ENCODE results near the gene SOST.
"Not testable (repeated sequence)": the region's sequence is repeated elsewhere in the genome, so short reads cannot be mapped to it uniquely, and the experiment has no call there.

SOST gene

DNA sequence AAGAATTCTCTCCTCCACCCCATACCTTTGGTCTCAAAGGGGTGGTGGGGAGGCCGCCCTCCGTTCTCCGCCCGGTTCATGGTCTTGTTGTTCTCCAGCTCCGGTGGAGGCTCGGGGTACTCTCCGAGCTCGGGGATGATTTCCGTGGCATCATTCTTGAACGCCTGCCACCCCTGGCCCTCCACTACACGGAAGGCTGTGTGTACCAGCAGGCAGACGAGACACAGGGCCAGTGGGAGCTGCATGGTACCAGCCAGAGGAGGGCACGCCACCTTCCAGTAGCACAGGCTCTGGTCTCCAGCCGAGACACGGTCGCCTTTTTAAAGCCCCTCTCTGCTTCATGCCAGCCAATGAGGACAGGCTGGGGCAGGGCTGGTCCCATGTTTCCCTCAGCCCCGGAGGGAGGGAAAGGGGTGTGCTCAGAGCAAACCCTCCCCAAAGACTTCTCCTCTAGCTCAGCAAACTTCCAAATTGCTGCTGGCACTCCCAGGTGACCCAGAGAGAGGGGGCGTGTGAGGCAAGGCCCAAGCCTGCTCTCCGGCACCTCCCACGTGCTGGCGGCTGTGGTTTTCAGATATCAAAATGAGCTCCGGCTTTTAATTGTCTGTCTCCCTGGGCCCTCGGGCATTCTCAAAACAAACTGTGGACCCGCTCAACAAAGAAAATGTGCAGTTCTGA lies at the start of gene SOST:
Gene SOST (minus strand): TSS at position 295 of the 678 bp plus-strand sequence. CDS start 50 bp downstream, at position 245.
- no peak for DNase-seq (ENCODE audit: low spot score)

DNA sequence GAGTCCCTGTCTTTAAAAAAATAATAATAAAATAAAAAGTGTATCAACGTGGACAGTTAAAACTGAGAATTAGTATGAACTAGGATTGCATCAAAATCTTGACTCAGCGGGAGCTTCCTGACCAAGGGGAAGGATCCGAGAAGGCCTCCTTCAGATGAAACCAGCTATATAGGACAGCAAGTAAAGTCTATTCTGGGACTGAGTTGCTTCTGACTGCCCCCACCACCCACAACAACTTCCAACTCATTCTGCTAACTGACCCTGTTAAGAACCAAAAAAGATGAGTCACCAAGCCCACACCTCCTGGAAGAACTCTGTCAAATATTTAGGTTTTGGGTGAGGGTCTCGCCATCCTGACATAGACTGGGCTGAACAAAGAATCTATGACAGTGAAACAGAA lies 49.5 kb upstream of the SOST start:
- no peak for DNase-seq (ENCODE audit: low spot score)

DNA sequence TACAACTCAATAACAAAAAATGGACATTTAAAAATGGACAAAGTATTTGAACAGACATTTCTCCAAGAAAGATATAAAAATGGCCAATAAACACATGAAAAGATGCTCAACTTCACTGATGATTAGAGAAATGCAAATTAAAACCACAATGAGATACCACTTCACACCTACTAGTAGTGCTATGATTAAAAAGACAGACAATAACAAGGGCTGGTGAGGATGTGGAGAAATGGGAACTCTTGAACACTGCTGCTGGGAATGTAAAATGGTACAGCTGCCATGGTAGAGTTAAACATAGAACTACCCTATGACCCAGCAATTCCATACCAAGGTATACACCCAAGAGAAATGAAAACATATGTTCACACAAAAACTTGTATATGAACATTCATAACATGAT lies 46.5 kb upstream of the SOST start:
- DNase-seq (ENCODE audit: low spot score), result no peak

DNA sequence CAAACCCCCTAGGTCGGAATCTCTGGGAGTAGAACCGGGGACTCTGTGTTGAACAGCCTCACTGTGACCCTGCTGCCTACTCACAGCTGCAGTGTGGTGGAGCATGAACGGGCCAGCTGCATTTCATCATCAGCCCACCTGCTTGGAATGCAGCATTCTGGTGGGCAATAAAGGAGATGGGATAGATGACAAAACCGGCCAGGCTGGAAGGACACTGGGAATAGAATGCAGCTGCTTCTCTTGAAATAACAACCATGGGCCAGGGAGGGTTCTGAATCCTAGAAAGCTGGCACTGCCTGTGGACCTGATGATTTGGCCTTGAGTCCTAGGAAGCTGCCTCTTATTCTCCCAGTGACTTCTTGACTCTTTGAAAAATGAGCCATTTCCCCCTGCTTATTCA lies 45.2 kb upstream of the SOST start:
- DNase-seq (ENCODE audit: low spot score), result no peak

DNA sequence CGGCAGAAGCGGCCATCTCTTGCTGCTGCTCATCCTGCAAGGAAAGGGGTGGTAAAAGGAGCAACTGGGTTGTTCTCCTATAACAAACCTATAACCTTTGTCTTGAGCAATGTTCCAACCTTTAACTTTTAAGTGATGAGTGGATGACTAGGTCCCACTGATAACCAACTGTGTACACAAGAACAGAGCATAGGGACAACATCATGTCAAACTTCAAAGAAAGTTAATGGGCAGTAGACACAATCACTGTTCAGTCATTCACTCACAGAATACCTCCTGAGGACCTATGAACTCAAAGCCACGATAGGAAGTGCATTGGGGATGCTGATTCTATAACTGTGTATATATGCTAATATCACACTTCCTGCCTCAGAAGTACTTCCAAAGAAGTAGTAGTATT lies 43.3 kb upstream of the SOST start:
- no peak for DNase-seq (ENCODE audit: low spot score)

DNA sequence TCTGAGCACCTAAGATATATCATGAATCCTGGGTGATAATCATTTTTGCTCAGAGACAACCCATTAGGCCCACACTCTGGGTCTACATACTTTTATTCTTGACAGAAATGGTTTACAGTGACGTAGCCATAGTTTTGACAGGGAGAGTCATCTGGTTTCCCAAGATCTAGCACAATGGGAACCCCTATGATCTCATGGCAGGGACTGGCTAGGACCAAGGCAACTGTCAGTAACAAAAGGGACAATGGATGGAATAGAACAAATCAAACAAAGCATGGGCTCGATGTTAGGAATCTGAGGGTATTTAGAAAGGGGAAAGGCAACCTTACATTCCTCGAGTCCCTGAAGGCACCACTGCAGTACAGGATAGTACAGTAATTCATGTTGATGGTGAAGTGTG lies 42.1 kb upstream of the SOST start:
- DNase-seq (ENCODE audit: low spot score), result no peak

DNA sequence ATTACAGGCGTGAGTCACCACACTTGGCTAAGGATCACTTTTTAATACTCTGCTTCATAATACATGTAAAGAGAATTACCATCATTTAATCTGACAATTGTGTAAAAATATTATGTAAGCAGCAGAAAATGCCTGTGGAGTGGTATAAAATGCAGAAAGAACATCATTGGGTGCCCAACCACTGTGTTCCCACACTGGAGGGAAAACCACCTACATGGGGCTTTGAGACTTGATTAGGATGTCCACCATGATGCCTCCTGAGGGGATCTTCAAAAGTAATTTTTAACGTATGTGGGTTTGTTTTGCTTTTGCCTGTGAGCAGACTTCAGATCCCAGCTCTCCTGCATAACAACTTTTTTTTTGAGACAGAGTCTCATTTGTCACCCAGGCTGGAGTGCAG lies 40.5 kb upstream of the SOST start:
- no peak for DNase-seq (ENCODE audit: low spot score)

DNA sequence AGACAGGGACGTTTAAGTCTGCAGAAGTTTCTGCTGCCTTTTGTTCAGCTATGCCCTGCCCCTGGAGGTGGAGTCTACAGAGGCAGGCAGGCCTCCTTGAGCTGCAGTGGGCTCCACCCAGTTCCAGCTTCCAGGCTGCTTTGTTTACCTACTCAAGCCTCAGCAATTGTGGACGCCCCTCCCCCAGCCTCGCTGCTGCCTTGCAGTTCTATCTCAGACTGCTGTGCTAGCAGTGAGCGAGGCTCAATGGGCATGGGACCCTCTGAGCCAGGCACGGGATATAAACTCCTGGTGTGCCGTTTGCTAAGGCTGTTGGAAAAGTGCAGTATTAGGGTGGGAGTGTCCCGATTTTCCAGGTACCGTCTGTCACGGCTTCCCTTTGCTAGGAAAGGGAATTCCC lies 39.4 kb upstream of the SOST start:
- DNase-seq (ENCODE audit: low spot score), result not testable (repeated sequence)

DNA sequence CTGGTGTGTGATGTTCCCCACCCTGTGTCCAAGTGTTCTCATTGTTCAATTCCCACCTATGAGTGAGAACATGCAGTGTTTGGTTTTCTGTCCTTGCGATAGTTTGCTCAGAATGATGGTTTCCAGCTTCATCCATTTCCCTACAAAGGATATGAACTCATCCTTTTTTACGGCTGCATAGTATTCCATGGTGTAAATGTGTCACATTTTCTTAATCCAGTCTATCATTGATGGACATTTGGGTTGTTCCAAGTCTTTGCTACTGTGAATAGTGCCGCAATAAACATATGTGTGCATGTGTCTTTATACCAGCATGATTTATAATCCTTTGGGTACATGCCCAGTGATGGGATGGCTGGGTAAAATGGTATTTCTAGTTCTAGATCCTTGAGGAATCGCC lies 34.1 kb upstream of the SOST start:
- not testable (repeated sequence) for DNase-seq (ENCODE audit: low spot score)

DNA sequence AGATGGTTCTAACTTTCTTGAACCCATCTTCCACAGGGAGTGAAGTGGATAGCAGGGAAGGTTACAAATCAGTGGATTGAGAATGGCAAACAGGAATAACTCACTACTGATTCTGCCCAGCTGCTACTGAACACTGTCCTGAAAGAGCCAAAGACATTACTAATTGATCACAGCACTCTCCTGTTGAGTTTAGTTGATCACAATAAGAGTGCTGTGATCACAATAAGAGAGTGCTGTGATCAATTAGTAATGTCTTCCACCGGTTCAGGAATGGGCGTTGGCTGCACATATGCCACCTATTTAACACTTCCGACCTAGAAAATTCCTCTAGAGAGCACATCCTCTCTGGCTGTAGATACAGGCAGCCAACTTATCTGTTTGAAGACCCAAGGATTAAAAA lies 33.0 kb upstream of the SOST start:
- DNase-seq (ENCODE audit: low spot score), result peak; percentile 15

DNA sequence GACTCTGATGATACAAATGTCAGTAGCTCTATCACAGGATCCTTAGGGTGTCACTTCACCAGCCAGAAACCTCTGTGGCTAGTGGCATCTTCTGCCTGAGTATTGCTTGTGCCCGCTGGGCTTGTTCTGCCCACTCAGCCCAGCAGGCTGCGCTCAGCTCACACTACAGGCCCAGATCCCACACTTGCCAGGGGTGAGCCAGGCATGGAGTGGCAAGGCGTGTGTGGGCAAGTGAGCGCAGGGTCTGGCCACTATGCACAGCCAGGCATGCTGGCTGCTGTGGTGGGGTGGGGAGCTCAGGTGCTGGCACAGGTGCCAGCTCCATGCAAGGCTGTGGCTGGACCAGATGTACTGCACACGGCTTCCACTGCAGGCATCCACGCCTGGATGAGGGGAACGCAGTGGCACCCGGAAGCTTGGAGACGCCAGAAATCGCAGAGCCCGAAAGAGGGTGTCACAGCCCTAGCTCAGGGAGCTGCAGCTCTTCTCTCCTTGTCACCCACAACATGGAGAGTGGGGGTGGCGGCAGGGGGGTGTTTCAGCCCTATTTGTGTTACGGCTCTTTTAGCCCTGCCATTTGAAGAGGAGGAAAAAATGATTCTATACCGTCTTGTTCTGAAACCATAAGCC lies 31.8 kb upstream of the SOST start:
- DNase-seq (ENCODE audit: low spot score), result no peak

DNA sequence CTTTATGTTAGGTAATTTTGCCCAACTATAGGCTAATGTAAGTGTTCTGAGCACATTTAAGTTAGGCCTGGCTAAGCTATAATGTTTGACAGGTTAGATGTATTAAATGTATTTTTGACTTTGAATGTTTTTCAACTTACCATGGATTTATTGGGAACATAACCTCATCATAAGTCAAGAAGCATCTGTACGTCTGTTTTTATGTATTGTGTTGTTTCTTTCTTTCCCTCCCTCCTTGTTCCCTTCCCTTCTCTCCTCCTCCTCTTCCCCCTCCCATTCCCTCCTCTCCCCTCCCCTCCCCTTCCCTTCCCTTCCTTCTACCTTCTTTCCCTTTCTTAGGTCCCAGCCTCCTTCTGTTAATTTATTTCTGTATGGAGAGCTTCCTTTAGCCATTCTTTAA lies 30.9 kb upstream of the SOST start:
- no peak for DNase-seq (ENCODE audit: low spot score)

DNA sequence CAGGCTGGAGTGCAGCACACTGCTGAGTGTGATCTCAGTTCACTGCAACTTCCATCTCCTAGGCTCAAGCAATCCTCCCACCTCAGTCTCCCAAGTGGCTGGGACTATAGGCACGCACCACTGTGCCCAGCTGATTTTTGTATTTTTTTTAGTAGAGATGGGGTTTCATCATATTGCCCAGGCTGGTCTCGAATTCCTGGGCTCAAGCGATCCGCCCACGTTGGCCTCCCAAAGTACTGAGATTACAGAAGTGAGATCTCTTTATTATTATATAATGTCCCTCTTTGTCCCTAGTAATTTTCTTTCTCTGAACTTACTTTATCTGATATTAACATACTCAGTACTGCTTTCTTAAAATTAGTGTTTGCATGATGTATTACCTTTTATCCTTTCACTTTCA lies 29.9 kb upstream of the SOST start:
- DNase-seq (ENCODE audit: low spot score), result no peak

DNA sequence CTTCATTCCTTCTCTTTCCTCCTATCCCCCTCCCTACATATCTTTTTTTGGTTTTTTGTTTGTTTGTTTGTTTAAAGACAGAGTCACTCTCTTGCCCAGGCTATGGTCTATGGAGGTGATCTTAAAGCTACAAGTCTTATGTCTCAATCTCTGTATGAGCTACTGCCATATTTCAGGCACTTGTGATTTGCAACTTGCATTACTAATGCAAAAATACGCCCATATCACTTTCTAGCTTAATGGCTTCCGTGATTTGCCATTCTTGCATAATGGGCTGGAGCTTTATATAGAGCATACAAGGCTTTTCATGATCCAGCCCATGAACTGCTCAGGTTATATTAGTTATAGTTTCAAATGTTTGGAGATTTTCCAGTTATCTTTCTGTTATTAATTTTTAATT lies 29.1 kb upstream of the SOST start:
- no peak for DNase-seq (ENCODE audit: low spot score)

DNA sequence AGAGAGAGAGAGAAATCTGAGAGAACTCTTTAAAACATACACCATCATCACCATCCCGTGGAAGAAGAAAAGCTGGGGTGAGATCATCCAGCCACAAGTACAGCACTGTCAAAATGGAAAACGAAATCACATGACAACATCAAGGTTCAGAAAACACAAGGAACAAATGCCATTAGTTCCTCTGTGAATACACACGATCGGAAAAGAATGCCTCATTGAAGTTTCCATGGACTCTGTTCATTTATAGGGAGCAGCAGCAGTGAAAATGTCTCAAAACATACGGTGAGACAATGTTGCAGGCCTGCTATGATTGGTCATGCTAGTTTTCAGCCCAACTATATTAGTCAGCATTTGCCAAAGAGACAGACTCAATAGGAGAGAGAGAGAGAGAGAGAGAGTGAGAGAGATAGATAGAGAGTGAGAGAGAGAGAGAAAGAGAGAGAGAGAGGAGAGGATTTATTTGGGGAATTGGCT lies 26.1 kb upstream of the SOST start:
- DNase-seq (ENCODE audit: low spot score), result peak; percentile 51

DNA sequence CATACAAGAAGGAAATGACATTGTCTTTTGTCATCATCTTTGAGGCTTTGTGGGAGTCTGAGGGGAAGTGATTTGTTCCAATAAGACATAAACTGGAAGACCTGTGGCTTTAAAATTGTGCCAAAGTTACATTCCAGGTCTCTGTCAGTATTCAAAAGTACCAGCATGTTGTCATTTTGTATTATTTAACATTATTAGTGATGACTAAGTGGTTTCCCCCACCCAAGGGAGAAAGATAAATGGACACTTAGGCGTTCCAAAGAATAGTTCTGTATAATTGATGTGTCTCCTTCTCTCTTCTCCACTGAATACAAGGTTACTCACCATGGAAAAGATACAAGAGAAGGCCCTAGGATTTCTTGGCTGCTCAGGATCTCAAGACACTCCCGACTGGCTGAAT lies 25.5 kb upstream of the SOST start:
- no peak for DNase-seq (ENCODE audit: low spot score)

DNA sequence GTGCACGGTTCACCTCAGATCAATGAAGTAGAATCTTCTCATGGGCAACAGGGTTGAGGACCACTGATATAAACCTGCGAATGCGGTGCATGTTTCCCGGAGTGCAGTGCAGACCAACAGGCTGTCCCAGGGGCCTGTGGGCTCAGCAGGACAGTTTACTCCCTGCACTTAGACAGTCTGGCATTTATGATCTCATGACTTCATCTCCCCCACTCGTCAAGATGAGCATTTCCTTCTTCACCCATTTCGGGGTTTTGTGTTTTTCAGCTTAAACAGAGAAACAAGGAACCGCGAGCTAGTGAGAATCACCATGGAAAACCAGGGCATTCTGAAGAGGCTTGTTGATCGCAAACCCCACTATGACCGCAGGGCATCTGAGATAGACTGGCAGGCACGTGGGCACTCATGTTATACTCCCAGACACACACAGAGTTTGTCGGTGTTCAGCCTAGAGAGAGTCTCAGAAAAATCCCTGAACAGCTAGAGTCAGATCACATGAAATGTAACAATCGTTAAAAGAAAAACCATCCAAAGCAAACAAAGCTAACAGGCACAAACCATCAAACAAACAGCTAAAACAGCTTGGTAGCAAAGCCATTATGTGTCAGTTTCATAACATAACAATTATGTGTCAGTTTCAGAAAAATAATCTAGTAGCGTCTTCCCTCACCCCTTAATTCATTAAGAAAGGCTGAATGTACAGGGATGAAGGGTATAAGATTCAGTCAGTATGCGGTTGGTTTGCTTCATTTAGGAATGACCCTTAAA lies 24.5 kb upstream of the SOST start:
- peak; percentile 13 for DNase-seq (ENCODE audit: low spot score)

DNA sequence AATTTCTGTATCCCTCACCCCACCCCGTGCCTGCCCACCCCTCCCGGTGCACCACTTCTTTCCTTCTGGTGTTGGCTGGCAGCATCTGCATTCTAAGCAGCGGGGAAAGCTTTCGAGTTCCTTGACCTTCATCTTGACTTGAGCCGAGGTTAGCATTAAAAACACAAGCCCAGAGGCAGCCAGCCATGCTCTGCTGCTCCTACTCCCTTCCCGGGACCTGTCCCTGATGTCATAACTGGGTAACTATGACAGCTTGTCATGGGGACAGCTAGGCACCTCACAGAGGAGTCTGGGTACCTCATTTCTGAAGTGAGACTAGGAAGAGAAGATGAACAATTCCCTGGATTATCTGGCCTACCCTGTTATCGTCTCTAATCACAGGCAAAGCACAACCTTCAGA lies 21.5 kb upstream of the SOST start, which contains the start of gene CFAP97D1:
Gene CFAP97D1 (plus strand): TSS at position 301 of the 400 bp plus-strand sequence. CDS start 28 bp downstream, at position 329.
- no peak for DNase-seq (ENCODE audit: low spot score)

DNA sequence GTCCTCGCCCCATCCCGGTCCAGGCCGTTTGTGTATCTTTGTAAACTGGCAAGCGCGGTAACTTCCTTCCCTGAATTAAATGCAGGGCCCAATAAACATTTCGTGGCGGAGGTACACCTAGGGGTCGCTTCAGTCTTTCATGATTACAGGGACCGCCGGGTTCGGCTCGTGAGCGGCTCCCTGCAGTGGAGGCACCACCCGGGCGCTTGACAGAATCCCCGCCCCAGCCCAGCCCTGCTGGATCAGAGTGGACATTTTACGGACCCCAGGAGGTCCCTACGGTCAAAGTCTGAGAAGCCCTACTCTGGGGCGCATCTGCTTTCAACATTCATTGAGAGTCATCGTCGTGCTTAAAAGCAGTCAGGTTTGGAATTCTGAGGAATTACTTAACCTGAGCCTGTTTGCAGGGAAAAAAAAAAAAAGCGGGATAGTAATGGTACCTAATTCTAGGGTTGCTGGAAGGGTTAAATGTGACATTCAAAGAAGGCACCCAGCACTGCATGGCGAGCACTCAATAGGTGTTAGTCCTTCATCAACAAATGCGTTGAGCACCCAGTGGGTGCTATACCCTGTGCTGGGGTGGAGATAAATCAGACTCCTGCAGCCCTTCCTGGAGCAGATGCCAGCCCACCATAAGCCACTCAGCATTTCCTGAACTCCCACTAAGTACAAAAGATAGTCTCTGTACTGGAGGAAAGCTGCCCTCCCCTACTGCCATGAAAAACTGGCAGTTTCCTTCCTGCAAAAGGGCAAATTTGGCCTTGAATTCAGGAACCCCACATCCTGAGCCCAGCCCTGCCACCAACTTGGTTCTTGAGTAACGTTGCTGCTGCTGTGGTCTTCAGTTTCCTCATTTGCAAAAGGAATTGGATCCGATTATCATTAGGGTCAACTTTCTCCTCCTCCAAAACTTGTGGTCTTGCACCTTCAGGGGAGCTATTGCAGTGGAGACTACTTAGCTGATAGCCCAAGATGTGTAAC lies 20.8 kb upstream of the SOST start:
- DNase-seq (ENCODE audit: low spot score), result no peak

DNA sequence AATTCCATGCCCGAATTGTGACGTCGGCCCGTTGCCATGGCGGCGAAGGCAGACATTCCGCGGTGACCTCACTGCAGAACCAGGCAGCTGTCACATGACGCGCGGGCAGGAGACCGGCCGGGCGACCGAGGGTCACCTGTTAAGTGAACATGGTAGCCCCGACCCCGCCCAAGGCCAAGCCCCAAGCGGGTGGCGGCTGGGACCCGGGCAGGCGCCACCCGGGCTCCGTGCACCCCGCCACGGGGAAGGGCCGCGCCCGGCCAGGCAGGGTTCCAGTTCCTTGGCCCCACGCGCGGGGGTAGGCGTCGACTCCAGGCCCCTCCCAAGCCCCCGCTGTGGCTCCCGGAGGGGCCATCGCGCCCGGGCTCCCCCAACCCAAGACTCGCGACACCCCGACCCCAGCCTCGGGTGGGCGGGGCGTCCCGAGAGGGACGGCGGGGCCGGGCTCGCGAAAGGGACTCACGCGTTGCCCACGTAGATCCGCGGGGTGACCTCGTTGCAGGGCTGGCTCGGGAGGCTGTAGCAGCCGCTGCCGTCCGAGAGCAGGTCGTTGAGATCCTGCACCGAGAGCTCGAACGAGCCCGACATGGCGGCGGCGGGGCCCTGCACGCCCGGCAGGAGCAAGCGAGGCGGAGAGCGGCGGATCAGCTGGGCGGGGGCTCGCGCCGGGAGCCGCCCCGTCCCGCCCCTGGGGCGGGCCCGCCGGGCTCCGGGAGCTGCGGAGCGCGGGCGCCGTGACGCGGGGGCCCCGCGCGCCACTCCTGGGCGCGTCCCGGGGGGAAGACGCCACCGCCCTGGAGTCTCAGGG lies 19.9 kb upstream of the SOST start, which contains the start of gene DUSP3:
Gene DUSP3 (minus strand): TSS at position 641 of the 808 bp plus-strand sequence. CDS start 53 bp downstream, at position 588.
- DNase-seq (ENCODE audit: low spot score), result peak; percentile 92

Measured in COLO829 (cell line).